SK-N-SH (cell line): ENCODE measurements around the gene PPL.
"Not testable (repeated sequence)": the region's sequence is repeated elsewhere in the genome, so short reads cannot be mapped to it uniquely, and the experiment has no call there.

ENCODE experiments used
- NFIC ChIP-seq: IDR thresholded peaks from 2 replicates; pipeline ENCODE4 v1.4.0; 2012; ENCODE audit warnings: borderline replicate concordance
- TF ChIP-seq, protein P1 (sequence below): fragments of 200-600 bp; sonication (generic); IDR thresholded peaks from 2 replicates; pipeline ENCODE4 v1.6.1; 2017; ENCODE audit warnings: antibody characterized with exemption, mild to moderate bottlenecking, moderate library complexity

DNA sequence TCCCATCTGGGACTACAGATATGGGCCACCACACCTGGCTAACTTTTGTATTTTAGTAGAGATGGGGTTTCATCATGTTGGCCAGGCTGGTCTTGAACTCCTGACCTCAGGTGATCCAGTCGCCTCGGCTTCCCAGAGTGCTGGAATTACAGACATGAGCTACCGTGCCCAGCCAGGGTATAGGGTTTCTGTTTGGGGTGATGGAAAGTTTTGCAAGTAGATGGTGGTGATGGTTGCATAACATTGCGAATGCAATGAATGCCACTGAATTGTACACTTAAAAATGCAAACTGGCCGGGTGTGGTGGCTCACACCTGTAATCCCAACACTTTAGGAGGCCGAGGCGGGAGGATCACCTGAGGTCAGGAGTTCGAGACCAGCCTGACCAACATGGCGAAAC, 40.2 kb downstream of the PPL start:
- TF ChIP-seq, protein P1, sequence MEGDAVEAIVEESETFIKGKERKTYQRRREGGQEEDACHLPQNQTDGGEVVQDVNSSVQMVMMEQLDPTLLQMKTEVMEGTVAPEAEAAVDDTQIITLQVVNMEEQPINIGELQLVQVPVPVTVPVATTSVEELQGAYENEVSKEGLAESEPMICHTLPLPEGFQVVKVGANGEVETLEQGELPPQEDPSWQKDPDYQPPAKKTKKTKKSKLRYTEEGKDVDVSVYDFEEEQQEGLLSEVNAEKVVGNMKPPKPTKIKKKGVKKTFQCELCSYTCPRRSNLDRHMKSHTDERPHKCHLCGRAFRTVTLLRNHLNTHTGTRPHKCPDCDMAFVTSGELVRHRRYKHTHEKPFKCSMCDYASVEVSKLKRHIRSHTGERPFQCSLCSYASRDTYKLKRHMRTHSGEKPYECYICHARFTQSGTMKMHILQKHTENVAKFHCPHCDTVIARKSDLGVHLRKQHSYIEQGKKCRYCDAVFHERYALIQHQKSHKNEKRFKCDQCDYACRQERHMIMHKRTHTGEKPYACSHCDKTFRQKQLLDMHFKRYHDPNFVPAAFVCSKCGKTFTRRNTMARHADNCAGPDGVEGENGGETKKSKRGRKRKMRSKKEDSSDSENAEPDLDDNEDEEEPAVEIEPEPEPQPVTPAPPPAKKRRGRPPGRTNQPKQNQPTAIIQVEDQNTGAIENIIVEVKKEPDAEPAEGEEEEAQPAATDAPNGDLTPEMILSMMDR, result not testable (repeated sequence)
- not testable (repeated sequence) for TF ChIP-seq NFIC
